Neural cell (in vitro differentiated cells): ENCODE measurements around the gene P2RX1.

Experiments
- EP300 ChIP-seq: fragments of 450-650 bp; conservative IDR thresholded peaks from 2 replicates; pipeline ENCODE4 v1.6.1; 2014; ENCODE audit warnings: antibody characterized with exemption, mild to moderate bottlenecking, moderate library complexity; ENCODE audit not compliant: poor library complexity, severe bottlenecking
- EZH2 ChIP-seq: fragments of 200-600, 300-800 bp; shearing (Covaris generic), sonication (generic); IDR thresholded peaks from 2 replicates; pipeline ENCODE4 v1.6.1; 2014; ENCODE audit warnings: antibody characterized with exemption, low read length, borderline replicate concordance, mild to moderate bottlenecking; ENCODE audit not compliant: insufficient read depth, poor library complexity, severe bottlenecking
- POLR2AphosphoS5 ChIP-seq: IDR thresholded peaks from 2 replicates; pipeline ENCODE4 v1.6.1; 2012
- RAD21 ChIP-seq: fragments of 450-650 bp; conservative IDR thresholded peaks from 2 replicates; pipeline ENCODE4 v1.6.1; 2014; ENCODE audit warnings: antibody characterized with exemption, mild to moderate bottlenecking, moderate library complexity
- SMC3 ChIP-seq: fragments of 450-650 bp; conservative IDR thresholded peaks from 2 replicates; pipeline ENCODE4 v1.6.1; 2014; ENCODE audit warnings: antibody characterized with exemption, mild to moderate bottlenecking, moderate library complexity; ENCODE audit not compliant: poor library complexity
- TAF1 ChIP-seq: IDR thresholded peaks from 2 replicates; pipeline ENCODE4 v1.6.1; 2012; ENCODE audit warnings: low read depth
- TF ChIP-seq, protein P1 (sequence below): fragments of 450-650 bp; IDR thresholded peaks from 2 replicates; pipeline ENCODE4 v1.5.1; 2014; ENCODE audit warnings: antibody characterized with exemption, mild to moderate bottlenecking, moderate library complexity; ENCODE audit not compliant: poor library complexity, severe bottlenecking
- TF ChIP-seq, protein P2 (sequence below): IDR thresholded peaks from 2 replicates; pipeline ENCODE4 v1.6.1; 2012; ENCODE audit warnings: borderline replicate concordance

DNA sequence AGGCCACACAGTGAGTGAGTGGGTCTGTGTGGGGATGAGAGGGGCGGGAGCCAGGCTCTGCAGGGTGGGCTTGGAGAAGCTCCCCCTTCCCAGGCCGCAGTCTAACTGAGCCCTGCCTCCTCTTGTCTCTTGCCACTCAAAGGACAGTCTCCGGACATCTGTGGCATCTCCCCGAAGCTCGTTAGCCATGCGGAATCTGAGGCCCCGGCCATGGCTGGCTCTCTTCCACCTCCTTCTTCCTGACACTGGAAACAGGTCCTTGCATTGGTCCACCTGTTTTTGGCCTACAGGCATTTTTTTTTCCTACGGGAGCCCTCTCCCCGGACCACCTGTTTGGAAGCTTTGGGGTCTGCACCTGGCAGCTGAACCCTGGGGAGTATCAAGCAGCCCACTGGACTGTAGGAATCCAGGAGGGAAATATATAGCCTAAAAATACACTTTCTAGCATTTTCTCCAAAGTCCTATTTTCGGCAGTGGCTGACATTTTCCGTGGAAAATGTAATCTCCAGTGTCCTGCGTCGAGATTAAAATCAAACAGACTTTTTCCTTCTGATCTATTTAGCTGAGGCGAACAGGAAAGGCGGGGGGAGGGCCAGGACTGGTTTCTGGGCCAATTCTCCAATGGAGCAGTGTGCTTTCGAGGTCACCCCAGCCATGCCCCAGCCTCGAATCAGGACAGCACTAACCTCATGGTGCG, 38.9 kb upstream of the P2RX1 start:
- TF ChIP-seq, protein P1, sequence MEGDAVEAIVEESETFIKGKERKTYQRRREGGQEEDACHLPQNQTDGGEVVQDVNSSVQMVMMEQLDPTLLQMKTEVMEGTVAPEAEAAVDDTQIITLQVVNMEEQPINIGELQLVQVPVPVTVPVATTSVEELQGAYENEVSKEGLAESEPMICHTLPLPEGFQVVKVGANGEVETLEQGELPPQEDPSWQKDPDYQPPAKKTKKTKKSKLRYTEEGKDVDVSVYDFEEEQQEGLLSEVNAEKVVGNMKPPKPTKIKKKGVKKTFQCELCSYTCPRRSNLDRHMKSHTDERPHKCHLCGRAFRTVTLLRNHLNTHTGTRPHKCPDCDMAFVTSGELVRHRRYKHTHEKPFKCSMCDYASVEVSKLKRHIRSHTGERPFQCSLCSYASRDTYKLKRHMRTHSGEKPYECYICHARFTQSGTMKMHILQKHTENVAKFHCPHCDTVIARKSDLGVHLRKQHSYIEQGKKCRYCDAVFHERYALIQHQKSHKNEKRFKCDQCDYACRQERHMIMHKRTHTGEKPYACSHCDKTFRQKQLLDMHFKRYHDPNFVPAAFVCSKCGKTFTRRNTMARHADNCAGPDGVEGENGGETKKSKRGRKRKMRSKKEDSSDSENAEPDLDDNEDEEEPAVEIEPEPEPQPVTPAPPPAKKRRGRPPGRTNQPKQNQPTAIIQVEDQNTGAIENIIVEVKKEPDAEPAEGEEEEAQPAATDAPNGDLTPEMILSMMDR, result no peak
- TF ChIP-seq, protein P2, sequence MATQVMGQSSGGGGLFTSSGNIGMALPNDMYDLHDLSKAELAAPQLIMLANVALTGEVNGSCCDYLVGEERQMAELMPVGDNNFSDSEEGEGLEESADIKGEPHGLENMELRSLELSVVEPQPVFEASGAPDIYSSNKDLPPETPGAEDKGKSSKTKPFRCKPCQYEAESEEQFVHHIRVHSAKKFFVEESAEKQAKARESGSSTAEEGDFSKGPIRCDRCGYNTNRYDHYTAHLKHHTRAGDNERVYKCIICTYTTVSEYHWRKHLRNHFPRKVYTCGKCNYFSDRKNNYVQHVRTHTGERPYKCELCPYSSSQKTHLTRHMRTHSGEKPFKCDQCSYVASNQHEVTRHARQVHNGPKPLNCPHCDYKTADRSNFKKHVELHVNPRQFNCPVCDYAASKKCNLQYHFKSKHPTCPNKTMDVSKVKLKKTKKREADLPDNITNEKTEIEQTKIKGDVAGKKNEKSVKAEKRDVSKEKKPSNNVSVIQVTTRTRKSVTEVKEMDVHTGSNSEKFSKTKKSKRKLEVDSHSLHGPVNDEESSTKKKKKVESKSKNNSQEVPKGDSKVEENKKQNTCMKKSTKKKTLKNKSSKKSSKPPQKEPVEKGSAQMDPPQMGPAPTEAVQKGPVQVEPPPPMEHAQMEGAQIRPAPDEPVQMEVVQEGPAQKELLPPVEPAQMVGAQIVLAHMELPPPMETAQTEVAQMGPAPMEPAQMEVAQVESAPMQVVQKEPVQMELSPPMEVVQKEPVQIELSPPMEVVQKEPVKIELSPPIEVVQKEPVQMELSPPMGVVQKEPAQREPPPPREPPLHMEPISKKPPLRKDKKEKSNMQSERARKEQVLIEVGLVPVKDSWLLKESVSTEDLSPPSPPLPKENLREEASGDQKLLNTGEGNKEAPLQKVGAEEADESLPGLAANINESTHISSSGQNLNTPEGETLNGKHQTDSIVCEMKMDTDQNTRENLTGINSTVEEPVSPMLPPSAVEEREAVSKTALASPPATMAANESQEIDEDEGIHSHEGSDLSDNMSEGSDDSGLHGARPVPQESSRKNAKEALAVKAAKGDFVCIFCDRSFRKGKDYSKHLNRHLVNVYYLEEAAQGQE, result no peak
- TF ChIP-seq EZH2, result no peak
- TF ChIP-seq POLR2AphosphoS5, result no peak
- no peak for TF ChIP-seq RAD21
- no peak for TF ChIP-seq EP300
- TF ChIP-seq SMC3, result no peak
- TF ChIP-seq TAF1, result no peak
